GM21423 (cell line): ENCODE measurements around the gene SLC37A1.

Source experiments
- ATAC-seq: cut with Tn5 transposase; IDR thresholded peaks from one replicate; pipeline ENCODE4 v1.9.1; 2021; ENCODE audit warnings: mild to moderate bottlenecking, moderate library complexity; ENCODE audit not compliant: unreplicated experiment

Gene SLC37A1

DNA sequence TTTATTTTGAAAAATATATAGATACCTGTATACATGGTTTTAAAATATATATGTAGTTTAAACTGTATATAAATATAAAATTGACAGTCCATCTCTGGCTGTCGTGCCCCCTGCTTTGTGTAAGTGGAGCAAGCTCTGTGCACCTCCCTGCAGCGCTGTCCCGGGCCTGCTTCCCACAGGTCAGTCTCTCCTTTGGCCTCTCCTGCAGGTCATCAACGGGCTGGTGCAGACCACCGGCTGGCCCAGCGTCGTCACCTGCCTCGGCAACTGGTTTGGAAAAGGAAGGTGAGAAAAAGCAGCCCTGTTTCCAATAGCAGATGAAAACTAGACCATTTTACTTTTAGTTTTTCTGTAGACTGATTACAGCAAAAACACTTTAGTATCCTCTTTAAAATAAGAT is 28.5 kb downstream of the SLC37A1 start:
- no peak for ATAC-seq

DNA sequence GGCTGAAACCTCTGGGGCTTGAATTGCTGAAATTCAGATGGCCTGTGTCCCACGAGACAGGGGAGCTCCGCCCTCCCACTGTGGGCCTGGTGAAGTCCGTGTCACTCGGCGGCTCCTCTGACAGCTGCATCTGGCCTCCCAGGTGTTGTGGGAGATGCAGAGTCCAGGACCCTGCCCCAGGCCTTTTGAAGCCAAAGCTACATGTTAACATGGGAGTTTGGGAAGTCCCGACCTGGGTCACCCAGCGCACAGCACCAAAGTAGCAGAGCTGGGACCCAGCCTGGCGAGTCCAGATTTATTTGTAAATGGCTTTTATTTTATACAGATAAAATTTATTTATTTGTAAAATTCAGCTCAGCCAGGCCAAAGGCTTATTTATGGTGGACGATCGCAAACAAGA is 28.9 kb downstream of the SLC37A1 start:
- no peak for ATAC-seq

DNA sequence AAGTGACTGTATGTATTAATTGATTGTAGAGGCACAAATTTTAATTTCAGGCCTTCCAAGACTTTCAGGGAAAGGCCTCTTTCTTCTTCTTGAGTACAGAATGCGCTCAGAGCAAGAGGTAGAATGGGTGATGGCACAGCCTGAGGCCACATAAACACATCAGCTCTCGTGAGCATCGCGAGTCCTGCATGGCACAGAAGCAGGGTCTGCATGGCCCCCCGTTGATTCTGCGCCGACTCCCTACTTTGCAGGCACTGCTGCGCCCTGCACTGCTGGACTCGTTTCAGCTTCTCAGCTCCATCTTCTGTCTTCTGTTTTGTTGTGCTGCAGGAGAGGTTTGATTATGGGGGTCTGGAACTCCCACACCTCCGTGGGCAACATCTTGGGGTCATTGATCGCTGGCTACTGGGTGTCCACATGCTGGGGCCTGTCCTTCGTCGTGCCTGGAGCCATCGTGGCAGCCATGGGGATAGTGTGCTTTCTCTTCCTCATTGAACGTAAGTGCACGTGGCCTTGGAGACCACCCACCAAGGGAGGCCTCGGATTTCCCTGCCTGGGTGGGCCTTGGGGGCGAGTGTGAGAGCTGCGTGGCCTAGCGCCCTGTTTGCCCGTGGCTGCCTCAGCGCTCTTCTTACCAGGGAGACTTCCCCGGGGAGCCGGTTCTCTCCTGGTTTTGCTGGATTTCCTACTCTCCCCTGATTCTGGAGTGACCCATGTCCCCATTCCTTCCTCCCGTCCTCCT is 29.6 kb downstream of the SLC37A1 start:
- no peak for ATAC-seq

DNA sequence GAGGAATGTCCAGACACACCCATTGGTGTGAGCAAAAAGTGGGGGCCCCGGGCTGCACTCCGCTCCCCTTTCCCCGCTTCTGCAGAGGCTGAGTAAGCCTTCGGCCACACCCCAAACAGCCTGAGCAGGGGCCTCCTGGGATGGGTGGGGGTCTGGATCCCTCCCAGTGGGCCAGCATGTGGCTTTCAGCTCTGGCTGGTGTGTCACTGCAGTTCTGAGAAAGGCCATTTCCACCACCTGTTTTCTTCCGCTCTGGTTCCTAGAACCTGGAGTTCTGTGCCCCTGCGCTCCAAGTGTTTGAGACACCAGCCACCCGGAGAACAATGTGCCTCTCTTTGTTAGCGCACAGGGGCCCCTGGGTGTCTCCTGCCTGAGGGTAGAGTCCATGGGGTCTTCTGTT is 30.9 kb downstream of the SLC37A1 start:
- no peak for ATAC-seq

DNA sequence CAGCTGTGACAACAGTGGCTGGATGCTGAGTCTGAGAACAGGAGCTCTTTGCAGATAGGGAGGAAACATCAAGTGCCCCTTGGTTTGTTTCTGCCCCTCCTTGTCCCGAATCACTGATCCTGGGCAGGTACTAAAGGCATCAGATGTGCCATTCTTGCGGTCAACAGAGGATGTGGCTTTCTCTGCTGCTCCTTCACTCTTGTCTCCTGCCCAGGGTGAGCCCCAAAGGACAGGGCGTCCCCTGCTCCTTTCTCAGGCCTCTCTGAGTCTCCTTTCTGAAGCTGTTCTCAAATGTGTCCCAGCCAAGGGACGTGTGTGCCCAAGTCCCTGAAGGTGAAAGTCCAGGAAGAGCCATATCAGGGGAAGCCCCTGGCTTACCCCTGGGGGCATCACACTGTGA is 31.7 kb downstream of the SLC37A1 start:
- ATAC-seq: no peak

DNA sequence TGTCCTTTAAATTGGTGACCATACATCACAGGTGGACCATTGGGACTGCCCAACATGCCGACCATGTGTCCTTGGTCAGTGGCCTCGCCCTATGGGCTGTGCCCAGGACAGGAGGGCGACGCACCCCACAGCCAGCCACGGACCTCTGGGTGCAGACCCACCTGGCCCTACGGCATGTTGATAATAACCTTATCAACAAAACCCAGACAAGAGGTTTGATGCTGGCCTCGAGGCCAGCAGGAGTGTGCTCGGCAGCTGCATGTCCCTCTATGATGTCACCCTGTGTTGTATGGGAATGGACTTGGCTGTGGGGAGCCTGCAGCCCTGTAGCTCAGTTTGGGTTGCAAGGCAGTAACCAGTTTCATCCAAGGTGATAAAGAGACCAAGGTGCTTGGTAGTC is 32.1 kb downstream of the SLC37A1 start:
- no peak for ATAC-seq

DNA sequence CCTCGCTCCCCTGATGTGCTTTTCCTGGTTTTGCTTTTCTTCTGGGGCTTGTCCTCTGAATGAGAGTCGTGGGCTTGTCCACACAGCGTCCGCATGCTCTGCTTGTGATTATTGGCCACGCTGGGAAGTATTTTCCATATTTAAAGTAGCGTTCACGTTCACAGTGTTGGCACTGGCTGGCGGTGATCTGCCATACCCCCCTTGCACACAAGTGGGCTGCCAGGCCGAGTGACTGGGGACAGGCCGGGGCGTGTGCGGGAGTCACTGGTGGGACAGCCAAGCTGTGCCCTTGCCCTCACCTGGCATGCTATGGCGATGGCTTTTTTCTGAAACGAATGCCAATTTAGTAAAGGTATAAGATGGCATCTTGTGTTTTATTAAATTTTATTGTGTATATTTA is 32.8 kb downstream of the SLC37A1 start:
- no peak for ATAC-seq

DNA sequence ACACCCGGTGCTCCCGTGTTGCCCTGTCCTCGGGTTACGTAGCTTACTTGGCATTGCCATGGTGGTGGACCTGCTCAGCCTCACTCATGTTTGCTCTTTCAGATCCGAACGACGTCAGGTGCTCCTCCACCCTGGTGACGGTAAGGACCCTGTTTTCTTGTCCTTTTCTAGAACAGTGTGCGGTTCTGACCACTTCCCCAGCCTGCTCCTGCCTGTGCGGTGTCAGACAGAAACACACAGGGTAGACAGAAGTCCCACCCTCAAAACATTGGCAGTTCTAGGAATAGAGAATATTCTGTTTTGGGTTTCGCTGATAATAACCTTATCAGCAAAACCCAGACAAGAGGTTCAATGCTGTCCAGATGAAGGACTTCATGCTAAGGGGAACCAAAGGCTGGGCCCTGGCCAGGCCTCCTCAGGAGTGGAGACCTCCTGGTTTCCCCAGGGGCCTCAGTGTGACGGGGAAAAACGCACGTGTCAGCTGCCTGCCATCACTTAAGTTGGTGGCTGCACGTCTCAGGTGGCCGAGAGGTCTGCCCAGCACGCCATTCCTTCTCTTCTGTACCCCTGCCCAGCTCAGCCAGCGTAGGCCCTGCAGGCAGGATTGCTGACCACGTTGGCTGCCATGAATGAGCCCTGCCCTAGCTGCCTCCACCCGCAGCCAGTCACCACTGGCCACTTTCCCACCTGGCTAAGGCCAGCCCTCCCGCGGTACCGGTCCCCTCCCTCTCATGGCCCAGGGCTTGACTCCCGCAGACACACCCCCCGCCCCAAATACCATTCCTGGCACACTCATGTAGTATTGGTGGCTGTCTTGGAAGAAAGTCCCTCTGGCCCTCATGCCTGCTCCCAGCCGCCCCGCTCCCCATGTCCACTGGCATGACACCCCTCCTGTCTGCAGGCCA is 33.6 kb downstream of the SLC37A1 start:
- no peak for ATAC-seq

DNA sequence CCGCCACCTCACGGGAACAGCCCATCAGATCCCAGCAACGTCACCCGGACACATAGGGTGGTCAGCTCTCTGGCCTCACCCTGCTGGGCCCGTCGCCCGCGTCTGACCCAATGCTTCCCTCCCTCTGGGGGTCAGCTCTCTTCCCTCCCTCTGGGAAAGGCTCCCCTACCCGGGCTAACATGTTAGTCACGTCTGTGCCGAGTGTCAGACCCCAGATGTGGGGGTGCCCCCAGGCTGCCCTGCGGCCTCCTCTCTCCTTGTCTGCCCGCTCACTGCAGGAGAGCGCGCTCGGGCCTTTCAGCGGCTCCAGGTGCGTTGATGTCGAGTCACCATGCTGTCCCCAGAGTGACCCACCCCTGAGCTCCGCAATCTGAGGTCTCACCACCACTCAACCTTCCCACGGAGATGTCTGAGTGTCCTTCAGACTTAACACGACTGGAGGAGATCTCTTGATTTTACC is 34.3 kb downstream of the SLC37A1 start:
- ATAC-seq: no peak

DNA sequence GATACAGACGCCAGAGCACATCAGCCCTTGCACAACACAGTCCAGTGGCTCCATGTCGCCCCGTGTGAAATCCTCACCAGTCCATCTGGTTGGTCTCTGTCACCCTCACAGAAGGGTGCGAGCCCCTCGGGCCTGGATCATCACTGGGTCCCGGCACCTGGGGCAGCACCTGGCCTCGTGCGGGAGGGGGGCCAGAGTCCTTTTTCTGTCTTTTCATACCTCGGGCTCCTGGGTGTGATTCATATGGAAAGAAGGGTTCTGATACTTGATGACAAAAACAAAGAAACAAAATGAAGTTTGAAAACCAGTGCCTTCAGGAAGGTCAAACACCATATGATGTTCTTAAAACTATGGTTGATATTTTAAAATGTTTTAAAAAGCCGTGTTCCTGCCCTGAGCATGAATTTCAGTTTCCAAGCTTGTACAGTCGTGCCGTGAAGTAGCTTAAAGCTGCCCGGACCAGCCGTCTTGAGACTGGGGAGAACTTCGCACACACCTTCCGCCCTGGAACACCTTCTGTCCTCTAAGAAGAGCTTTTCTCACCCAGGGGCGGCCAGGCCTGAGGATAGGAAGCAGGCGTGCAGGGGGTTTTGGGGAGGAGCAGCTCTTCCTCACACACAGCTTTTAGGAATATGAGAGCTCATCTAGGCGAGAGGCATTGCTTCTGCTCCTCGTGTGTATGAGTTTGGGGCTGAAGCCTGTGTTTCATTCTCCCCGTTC is 35.2 kb downstream of the SLC37A1 start:
- no peak for ATAC-seq

DNA sequence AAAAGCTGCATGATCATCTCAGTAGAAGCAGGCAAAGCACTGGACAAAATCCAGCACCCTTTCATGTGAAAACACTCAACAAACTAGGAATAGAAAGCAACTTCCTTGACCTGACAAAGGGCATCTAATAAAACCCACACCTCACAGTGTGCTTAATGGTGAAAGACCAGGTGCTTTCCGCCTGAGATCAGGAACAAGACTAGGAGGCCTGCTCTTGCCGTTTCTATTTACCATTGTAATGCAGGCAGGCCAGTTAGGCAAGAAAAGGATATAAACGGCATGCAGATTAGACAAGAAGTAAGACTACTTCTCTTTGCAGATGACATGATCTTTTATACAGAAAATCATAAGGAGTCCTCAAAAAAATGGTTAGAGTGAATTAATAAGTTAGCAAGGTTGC is 37.2 kb downstream of the SLC37A1 start:
- no peak for ATAC-seq

DNA sequence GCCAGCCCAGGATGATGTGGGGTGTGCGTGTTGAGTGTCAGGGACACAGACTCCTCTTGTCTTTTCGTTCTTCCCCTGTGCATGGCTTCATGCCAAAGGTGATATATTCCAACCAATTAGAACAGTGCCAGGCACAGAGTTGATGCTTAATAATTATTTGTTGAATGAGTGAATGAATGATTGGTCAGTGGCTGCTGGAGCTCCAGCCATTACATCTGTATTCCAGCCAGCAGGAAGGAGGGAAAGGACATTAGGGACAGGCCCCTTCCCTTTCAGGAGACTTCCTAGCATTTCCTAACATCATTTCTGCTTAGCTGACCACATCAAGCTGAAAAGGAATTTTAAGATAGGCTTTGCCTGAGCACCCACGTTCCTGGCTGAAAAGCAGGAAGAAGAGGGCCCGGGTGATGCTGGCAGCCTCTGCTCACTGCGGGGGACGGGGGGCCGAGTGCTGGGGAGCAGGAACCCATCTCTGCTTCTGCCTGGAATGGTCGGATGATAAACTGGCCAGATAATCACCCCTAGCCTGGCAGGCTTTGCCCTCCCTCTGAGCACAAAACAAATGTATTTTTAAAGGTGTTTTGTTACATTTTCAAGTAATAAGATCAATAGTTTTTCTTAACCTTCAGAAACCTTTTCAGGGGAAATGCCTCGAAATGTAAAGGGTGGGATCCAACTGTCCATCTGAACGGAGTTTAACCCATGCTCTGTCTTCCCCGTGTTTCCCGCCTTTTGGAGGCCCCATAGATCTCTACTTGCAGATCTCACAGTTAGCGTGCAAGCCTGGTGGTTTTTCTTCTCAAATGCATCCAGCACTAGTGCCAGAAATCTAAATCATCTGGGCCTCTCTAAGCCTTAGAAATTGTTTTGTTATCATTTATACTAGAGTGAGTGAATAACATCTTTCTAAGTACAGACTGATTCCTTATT is 39.0 kb downstream of the SLC37A1 start:
- ATAC-seq: no peak

DNA sequence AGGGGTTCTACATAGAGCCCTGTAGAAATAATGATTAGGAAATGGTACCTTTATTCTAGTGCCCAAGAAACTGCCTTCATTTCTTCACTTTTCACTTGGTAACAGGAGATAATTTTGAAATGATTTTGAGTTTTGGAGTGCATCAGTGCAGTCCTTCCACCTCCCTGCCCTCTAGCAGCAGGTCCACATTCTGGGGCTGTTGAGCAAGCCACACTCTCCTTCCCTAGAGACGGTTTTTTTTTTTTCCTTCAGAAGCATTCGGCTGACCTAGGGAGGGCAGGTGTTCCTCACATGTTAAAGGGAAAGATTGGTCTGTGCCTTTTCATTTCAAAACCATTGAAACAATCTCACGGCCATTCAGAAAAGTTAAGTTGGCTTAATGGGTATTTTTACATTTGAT is 39.8 kb downstream of the SLC37A1 start:
- ATAC-seq: no peak

DNA sequence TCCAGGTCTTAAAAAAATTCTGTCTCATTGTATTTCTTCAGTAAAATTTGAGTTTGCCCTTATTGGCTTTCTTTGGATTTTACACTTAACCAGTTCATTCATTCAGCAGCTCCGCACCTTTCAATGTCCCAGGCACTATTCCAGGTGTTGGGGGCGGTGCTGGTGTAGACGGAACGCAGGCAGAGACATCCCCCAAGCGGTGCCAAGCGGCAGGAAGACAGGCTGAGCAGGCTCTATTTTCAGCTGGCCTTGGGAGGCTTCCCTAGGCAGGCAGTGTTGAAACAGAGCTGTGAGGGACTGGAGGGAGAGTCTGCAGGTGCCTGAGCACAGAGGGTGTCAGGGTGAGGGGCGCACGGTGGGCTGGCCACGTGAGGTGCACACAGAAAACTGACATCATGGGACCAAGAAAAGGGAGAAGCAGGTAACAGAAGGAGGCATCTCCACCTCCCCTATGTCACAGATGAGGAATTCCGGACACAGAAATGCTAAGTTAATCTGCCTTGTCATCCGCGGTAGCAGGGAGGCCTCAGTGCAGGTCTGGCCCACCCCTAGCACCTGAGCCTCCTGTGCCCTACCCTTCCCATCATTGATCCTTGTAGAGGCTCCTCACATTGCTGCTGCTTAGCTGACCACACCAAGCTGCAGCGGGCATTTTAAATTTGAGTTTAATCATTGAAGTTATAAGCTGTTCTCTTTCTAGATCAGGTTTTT is 40.8 kb downstream of the SLC37A1 start:
- ATAC-seq: no peak

DNA sequence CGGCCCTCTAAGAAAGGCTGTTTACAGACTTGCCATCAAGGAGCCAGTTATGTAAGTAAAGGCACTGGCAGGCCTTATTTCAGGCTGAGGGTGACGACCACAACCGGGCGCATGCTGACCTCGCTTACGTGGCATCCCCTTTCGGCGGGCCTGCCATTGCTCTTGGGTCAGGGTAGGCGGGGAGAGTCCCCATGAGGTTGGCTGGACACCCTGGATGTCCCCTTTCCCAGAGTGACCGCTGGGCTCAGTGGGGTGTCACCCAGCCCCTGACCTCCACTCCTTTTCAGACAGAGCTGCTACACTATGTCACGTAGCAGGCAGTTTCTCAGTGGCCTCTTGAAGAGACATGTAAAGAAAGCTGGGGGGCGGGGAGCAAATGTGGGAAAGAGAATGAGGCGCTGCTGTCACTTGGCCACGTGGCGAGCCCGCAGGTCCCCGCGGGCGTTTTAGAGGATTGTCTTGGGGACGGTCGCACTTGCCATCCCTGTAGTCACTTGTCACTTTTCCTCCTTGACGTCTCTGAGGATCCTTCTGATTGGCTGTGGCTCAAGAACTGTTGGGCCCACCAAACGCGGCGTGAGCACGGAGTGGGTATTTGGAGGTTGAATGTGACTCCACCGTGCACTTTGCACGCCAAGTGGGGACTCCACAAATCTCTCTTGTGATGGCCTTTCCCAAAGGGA is 42.2 kb downstream of the SLC37A1 start:
- no peak for ATAC-seq

DNA sequence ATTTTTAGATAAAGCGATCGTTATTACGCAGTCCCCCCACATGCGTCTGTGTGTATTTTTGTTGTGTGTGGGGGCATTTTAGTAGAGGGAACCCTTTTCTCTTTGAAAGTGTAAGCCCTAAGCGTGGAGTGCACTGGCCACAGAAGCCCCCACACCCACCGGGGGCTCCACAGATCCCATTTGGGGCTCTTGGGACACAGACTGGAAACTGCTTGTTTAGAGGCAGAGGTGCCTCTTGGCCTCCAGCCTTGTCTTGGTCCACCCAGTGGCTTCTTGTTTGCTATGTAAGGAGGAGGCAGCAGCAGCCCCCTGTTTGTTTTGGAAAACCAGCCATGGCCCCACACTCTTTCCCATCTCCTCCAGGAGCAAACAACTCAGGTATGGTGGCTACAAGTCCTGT is 42.8 kb downstream of the SLC37A1 start:
- ATAC-seq: no peak

DNA sequence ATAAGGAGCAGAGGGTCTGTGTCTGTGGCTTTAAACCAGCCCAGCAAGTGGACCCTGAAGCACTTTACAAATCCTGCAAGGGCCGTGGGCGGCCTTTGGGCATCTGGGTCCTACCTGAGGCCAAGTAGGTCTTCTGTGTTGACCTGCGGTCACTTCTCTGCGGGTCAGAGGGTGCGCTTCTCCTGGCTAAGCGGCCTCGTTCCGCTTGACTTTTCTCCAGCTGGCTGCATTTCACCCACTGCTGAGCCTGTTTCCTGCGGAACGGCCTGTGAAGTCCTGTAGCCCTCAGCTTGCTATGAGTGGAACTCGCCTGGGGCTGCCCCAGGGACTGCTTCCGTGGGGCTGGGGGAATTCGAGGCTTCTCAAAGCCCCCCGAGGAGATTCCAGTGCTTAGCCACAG is 43.3 kb downstream of the SLC37A1 start:
- ATAC-seq: no peak

DNA sequence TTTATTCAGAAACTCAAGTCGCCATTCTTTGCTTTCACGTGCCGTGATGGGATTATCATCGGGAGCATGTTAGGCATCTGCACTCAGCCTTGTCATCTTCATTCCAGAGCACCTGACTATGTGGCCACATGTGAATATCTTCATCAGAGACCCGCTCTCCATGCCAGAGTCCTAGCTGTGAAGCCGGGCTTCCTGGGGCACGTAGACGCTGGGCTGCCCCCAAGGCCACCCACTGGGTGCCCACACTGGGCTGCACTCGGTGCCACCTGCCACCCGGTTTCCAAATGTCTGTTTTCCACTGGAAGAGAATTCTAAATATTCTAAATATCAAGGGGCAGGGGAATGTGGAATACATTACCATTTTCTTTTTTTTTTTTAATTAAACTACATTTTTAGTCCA is 43.8 kb downstream of the SLC37A1 start:
- ATAC-seq: no peak

DNA sequence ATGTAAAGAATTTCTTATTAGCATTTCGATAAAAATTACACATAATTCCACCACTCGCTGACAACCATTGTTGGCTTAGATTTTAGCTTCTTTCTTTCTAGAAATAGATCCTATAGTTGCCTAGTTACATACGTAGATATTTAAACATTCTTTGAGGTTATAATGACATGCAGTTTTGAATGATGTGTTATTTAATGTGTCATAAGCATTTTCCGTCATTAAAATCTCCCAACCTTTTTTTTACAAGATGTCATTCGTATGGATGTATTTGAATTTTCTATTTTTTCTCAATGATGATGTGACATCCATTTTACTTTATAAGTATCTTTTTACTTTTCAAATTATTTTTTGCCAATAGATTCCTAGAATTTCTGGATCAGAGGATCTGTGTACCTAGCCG is 44.7 kb downstream of the SLC37A1 start:
- no peak for ATAC-seq
